ENCODE measurements around the gene EME2. TPM values are rescaled to one million over a fixed set of nuclear protein-coding genes. Genes with fewer than 3 reads are reported as not detected.

The EME2 gene
- total and polyA plus RNA-seq, 2 of the 13 experiments (the other 11 are each of a cell fraction or from before 2014, with no cell fraction given) = 4.4 to 7.6 TPM

- ATAC-seq (no peak), FAIRE-seq (no peak), DNase-seq (ENCODE audit: low spot score) (no peak)
- Histone ChIP-seq H3K36me3 (replicated peaks in 1 of 2; ENCODE audit: control insufficient read depth in 1 of 2, insufficient read depth in 2 of 2, low read length in 2 of 2) (peaks cover 4 to 7% of the 10 kb centered on the region in 2 experiments; a peak in 3 of 5 replicates), H3K27ac (ENCODE audit: extremely low read length, insufficient read depth, low read length) (no peak overlapping the region), H3K9me3 (ENCODE audit: low read length) (no peaks in the 10 kb centered on the region), H3K9ac (ENCODE audit: insufficient read depth, low read depth, low read length) (no peak overlapping the region), H3K4me3 (replicated peaks in 1 of 3; ENCODE audit: insufficient read depth in 1 of 3, low read depth in 2 of 3, low read length in 3 of 3) (no peak overlapping the region), H3K4me2 (ENCODE audit: low read depth, low read length) (no peak overlapping the region), H3K4me1 (ENCODE audit: insufficient read depth, low read length) (peaks cover 10% of the 10 kb centered on the region), H3K27me3 (ENCODE audit: control insufficient read depth in 1 of 2, insufficient read depth in 2 of 2, low read length in 2 of 2) (peaks cover 0 to 2% of the 10 kb centered on the region in 2 experiments; a peak in 1 of 5 replicates), H4K20me1 (ENCODE audit: insufficient read depth, low read length) (peaks cover 4% of the 10 kb centered on the region; the same call in 1 of the 2 replicates), H3K79me2 (ENCODE audit: insufficient read depth, low read length) (peaks cover 26% of the 10 kb centered on the region), H2AFZ (ENCODE audit: low read length) (no peak overlapping the region)
- 98% methylated on average over 11 of the region's 51 CpGs for WGBS (ENCODE audit: low lambda C conversion rate)
- in situ Hi-C loops (cut with HindIII; ENCODE audit: extremely low pct_ligation_motif_present, low pct_unique_long_range_greater_than_20kb) (no loop called here), intact Hi-C loops (cut with micrococcal nuclease; ENCODE audit: unreplicated experiment) (no loop called here)
- POLR2A ChIA-PET = no interaction called here
- BruUV-seq (replicated peaks) = no TSS peak
- CTCF ChIA-PET (ENCODE audit: low intra/inter-chr PET ratio, low total read pairs) = no interaction called here
- no peak for TF ChIP-seq ZNF275 (CRISPR knock-in tag; IDR thresholded peaks at IDR 0.05; ENCODE audit: borderline replicate concordance)
- 0 out of 2 replicates have a peak, but pooled peaks have one; percentile 31 for TF ChIP-seq RBFOX2 (IDR thresholded peaks at IDR 0.05; ENCODE audit: low read depth, low read length)
- TF ChIP-seq GABPB1 (CRISPR knock-in tag; IDR thresholded peaks at IDR 0.05) = peak; percentile 5; the same call in 1 of the 2 replicates
Measured at GRCh38 chr16:1786242-1787055, 13.8 kb downstream of the EME2 start.

- H3K79me2 ChIP-seq (ENCODE audit: insufficient read depth, low read length) = peaks cover 26% of the 10 kb centered on the region
- FAIRE-seq (no peak), ATAC-seq (no peak), DNase-seq (ENCODE audit: low spot score) (no peak)
- H4K20me1 ChIP-seq (ENCODE audit: insufficient read depth, low read length) = peaks cover 4% of the 10 kb centered on the region; the same call in 1 of the 2 replicates
- CTCF ChIA-PET (ENCODE audit: low intra/inter-chr PET ratio, low total read pairs) = no interaction called here
- H3K27ac ChIP-seq (ENCODE audit: extremely low read length, insufficient read depth, low read length) = no peak overlapping the region
- no peak overlapping the region for H3K9ac ChIP-seq (ENCODE audit: insufficient read depth, low read depth, low read length)
- BruUV-seq (replicated peaks) = no TSS peak
- in situ Hi-C loops (cut with HindIII; ENCODE audit: extremely low pct_ligation_motif_present, low pct_unique_long_range_greater_than_20kb) = no loop called here
- H3K4me3 ChIP-seq (replicated peaks in 1 of 3; ENCODE audit: insufficient read depth in 1 of 3, low read depth in 2 of 3, low read length in 3 of 3) = no peak overlapping the region
- 92% methylated on average over 2 of the region's 6 CpGs for WGBS (ENCODE audit: low lambda C conversion rate)
- H3K9me3 ChIP-seq (ENCODE audit: low read length) = no peaks in the 10 kb centered on the region
- peaks cover 10% of the 10 kb centered on the region for H3K4me1 ChIP-seq (ENCODE audit: insufficient read depth, low read length)
- intact Hi-C loops (cut with micrococcal nuclease; ENCODE audit: unreplicated experiment) = no loop called here
- peaks cover 0 to 2% of the 10 kb centered on the region in 2 experiments; a peak in 1 of 5 replicates for H3K27me3 ChIP-seq (ENCODE audit: control insufficient read depth in 1 of 2, insufficient read depth in 2 of 2, low read length in 2 of 2)
- peaks cover 4 to 7% of the 10 kb centered on the region in 2 experiments; a peak in 3 of 5 replicates for H3K36me3 ChIP-seq (replicated peaks in 1 of 2; ENCODE audit: control insufficient read depth in 1 of 2, insufficient read depth in 2 of 2, low read length in 2 of 2)
- POLR2A ChIA-PET = no interaction called here
- no peak overlapping the region for H3K4me2 ChIP-seq (ENCODE audit: low read depth, low read length)
- H2AFZ ChIP-seq (ENCODE audit: low read length) = no peak overlapping the region
- TF ChIP-seq AGO1 (IDR thresholded peaks at IDR 0.05; ENCODE audit: low read depth, low read length, poor library complexity, severe bottlenecking) (no peak), MAFG (CRISPR knock-in tag; IDR thresholded peaks at IDR 0.05) (no peak), PBX2 (CRISPR knock-in tag; IDR thresholded peaks at IDR 0.05) (no peak), XBP1 (CRISPR knock-in tag; IDR thresholded peaks at IDR 0.05) (no peak), ZNF569 (CRISPR knock-in tag; IDR thresholded peaks at IDR 0.05; ENCODE audit: borderline replicate concordance) (no peak), NCOA5 (CRISPR knock-in tag; IDR thresholded peaks at IDR 0.05) (no peak), ZNF205 (CRISPR knock-in tag; IDR thresholded peaks at IDR 0.05) (no peak), ZNF331 (CRISPR knock-in tag; IDR thresholded peaks at IDR 0.05) (no peak), ZNF20 (CRISPR knock-in tag; IDR thresholded peaks at IDR 0.05) (no peak), ZKSCAN8 (CRISPR knock-in tag; IDR thresholded peaks at IDR 0.05; ENCODE audit: borderline replicate concordance) (no peak), ZNF614 (CRISPR knock-in tag; IDR thresholded peaks at IDR 0.05; ENCODE audit: borderline replicate concordance) (no peak), ZNF773 (CRISPR knock-in tag; IDR thresholded peaks at IDR 0.05; ENCODE audit: borderline replicate concordance) (no peak), HOXA3 (CRISPR knock-in tag; IDR thresholded peaks at IDR 0.05) (no peak), SP140L (CRISPR knock-in tag; IDR thresholded peaks at IDR 0.05; ENCODE audit: borderline replicate concordance) (no peak), SRF (IDR thresholded peaks at IDR 0.05; ENCODE audit: low read depth, low read length) (no peak)
Measured at GRCh38 chr16:1787056-1787321, 14.4 kb downstream of the EME2 start.

All from HepG2 (cell line).